Esophagus squamous epithelium (tissue), 5 donors: Measurements from ENCODE around the gene GALNT17. TPM values are rescaled to one million over a fixed set of nuclear protein-coding genes. Genes with fewer than 3 reads are reported as not detected.

Source experiments
- DNase-seq: peaks from one replicate; lab custom pipeline; 2025; lab: John Stamatoyannopoulos, UW
- H3K27ac ChIP-seq, 4 donors: fragments of 200-600 bp; sonication (generic); one replicate each; pipeline ENCODE4 v1.5.1; 2016 to 2019; ENCODE audit warnings: mild to moderate bottlenecking in 1 of 4
- H3K27me3 ChIP-seq, 4 donors: fragments of 200-600 bp; sonication (generic); 1 replicate in 3 of 4; 2 replicates in 1 of 4; pipeline versions ENCODE4 v1.5.1 to v1.6.0; 2017 to 2021; ENCODE audit warnings: antibody characterized with exemption in 1 of 4
- H3K36me3 ChIP-seq, 3 donors: fragments of 200-600 bp; sonication (generic); one replicate each; pipeline ENCODE4 v1.5.1; 2016 to 2019
- H3K4me1 ChIP-seq, 3 donors: fragments of 200-600 bp; sonication (generic); one replicate each; pipeline ENCODE4 v1.5.1; 2017 to 2019
- H3K4me3 ChIP-seq, 4 donors: fragments of 200-600 bp; sonication (generic); 1 replicate in 3 of 4; 2 replicates in 1 of 4; pipeline ENCODE4 v1.5.1; 2016 to 2019; ENCODE audit warnings: mild to moderate bottlenecking in 2 of 4, moderate library complexity in 1 of 4
- H3K9me3 ChIP-seq, 3 donors: fragments of 200-600 bp; sonication (generic); one replicate each; pipeline ENCODE4 v1.5.1; 2016 to 2019
- POLR2A ChIP-seq, 4 donors: fragments of 450-650 bp; IDR thresholded peaks; one replicate each; pipeline ENCODE4 v1.6.1; 2017; ENCODE audit warnings: antibody characterized with exemption in 4 of 4, mild to moderate bottlenecking in 4 of 4, moderate library complexity in 3 of 4
- WGBS, 2 donors: methylation state at CpG; one replicate each; pipeline ENCODE4 v1.1.5; 2018; 5-methylcytosine and 5-hydroxymethylcytosine counted together
- intact Hi-C: fragments of 100-400 bp; cut with DNase I; formaldehyde crosslinking; loops from one replicate; pipeline ENCODE4 v1.15.0; 2022
- total RNA-seq, 4 donors: library from RNA; depleted of rRNA; stranded (reverse); fragments of >200 nt; gene quantifications; one replicate each; pipeline ENCODE4 v1.1.0, GENCODE V29; 2016
- TF ChIP-seq, protein P1 (sequence below), 6 experiments: fragments of 450-650 bp in 4 of 6; fragments of 200-600 bp in 2 of 6; sonication (generic) in 2 of 6; IDR thresholded peaks; one replicate each; pipeline ENCODE4 v1.5.1; 2016 to 2019; ENCODE audit warnings: antibody characterized with exemption in 6 of 6, mild to moderate bottlenecking in 4 of 6, moderate library complexity in 4 of 6
- donor health status: DM: yes; HTN: yes; CAD: no.

Gene GALNT17
- total RNA-seq, 4 donors from 2014 or later = 1.6 to 22.1 (median 2.5) TPM

GRCh38 chr7:71229148-71229547, 97.2 kb downstream of the GALNT17 start:
- H3K27ac ChIP-seq = peak overlapping the region in 1 of 4 donors; percentile 2
- peaks cover 0 to 13% (median 4%) of the 10 kb centered on the region in 3 donors for H3K9me3 ChIP-seq
- no peaks in the 10 kb centered on the region for H3K36me3 ChIP-seq
- WGBS, 2 donors = 60 to 64% methylated on average over 1 to 9 of the region's 10 CpGs
- intact Hi-C loops = no loop called here
- no peaks in the 10 kb centered on the region for H3K27me3 ChIP-seq
- H3K4me1 ChIP-seq = no peaks in the 10 kb centered on the region
- H3K4me3 ChIP-seq = no peak overlapping the region
- DNase-seq = no peak
- no peak for TF ChIP-seq POLR2A (IDR thresholded peaks at IDR 0.05)

DNA sequence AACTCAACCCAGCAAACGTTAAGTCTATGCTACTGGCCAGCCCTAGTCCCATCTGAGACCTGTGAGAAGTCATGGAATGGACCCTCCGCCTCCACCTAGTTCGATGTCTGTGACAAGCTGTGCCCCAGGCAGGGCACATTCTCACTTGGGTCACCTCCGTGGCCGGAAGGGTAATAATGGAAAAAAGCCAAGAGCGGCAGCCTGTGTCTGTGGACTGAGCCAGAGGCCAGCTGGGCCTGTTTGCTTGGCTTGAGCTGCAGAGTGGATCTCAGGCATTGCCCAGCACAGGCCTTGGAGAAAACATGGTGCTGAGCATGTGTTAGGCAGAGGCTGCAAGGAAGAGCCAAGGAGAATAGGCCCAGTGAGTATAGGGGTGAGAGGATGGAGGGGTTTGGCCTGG, 97.8 kb downstream of the GALNT17 start:
- 73 to 79% methylated on average over 4 of the region's 6 CpGs for WGBS, 2 donors

DNA sequence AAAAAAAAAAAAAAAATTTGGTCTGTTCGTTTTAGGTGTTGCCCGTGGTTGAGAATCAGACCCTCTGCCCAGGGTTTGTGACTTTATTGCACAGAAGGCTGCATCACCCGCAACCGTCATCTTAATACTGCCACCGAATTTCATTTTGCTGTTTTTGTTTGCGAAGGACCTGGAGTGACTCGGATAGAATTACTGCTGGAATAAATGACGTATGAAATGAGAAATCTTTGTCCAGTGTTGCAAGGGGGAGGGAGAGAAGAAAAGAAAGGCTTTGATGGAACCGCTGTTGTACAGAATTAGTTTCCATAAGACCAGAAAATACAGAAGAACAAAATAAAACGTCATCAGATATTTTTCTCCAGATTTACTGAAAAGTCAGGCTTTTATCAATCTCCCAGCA, 103.3 kb downstream of the GALNT17 start:
- H3K27me3 ChIP-seq = no peaks in the 10 kb centered on the region
- DNase-seq = no peak
- H3K27ac ChIP-seq = peak overlapping the region; percentile 39 to 84 (median 78)
- H3K4me3 ChIP-seq = no peak overlapping the region
- WGBS, 2 donors = 80 to 84% methylated on average over 10 of the region's 10 CpGs
- H3K36me3 ChIP-seq = no peaks in the 10 kb centered on the region
- no peak for TF ChIP-seq POLR2A (IDR thresholded peaks at IDR 0.05)
- TF ChIP-seq, protein P1, sequence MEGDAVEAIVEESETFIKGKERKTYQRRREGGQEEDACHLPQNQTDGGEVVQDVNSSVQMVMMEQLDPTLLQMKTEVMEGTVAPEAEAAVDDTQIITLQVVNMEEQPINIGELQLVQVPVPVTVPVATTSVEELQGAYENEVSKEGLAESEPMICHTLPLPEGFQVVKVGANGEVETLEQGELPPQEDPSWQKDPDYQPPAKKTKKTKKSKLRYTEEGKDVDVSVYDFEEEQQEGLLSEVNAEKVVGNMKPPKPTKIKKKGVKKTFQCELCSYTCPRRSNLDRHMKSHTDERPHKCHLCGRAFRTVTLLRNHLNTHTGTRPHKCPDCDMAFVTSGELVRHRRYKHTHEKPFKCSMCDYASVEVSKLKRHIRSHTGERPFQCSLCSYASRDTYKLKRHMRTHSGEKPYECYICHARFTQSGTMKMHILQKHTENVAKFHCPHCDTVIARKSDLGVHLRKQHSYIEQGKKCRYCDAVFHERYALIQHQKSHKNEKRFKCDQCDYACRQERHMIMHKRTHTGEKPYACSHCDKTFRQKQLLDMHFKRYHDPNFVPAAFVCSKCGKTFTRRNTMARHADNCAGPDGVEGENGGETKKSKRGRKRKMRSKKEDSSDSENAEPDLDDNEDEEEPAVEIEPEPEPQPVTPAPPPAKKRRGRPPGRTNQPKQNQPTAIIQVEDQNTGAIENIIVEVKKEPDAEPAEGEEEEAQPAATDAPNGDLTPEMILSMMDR (IDR thresholded peaks at IDR 0.05) = no peak
- peaks cover 0 to 41% (median 6%) of the 10 kb centered on the region in 3 donors for H3K4me1 ChIP-seq
- peaks cover 0 to 4% (median 0%) of the 10 kb centered on the region in 3 donors for H3K9me3 ChIP-seq
- intact Hi-C loops = no loop called here

More for the DNA sequence above, 97.8 kb downstream of the GALNT17 start:
- Histone ChIP-seq H3K36me3 (no peaks in the 10 kb centered on the region), H3K9me3 (peaks cover 0 to 13% (median 4%) of the 10 kb centered on the region in 3 donors), H3K4me3 (no peak overlapping the region), H3K4me1 (no peaks in the 10 kb centered on the region), H3K27ac (peak overlapping the region in 1 of 4 donors; percentile 2), H3K27me3 (no peaks in the 10 kb centered on the region)
- TF ChIP-seq POLR2A (IDR thresholded peaks at IDR 0.05) = no peak
- TF ChIP-seq, protein P1 (IDR thresholded peaks at IDR 0.05) = no peak
- DNase-seq = no peak
- intact Hi-C loops = no loop called here

GRCh38 chr7:71236230-71237105, 104.5 kb downstream of the GALNT17 start:
- H3K9me3 ChIP-seq = peaks cover 0 to 4% (median 0%) of the 10 kb centered on the region in 3 donors
- intact Hi-C loops = no loop called here
- no peak for TF ChIP-seq POLR2A (IDR thresholded peaks at IDR 0.05)
- TF ChIP-seq, protein P1 (IDR thresholded peaks at IDR 0.05) = no peak

GRCh38 chr7:71237945-71238344, 106.0 kb downstream of the GALNT17 start:
- peaks cover 0 to 41% (median 6%) of the 10 kb centered on the region in 3 donors for H3K4me1 ChIP-seq
- H3K27ac ChIP-seq = peak overlapping the region; percentile 13 to 79 (median 78)
- WGBS, 2 donors = 29 to 55% methylated on average over 2 of the region's 2 CpGs
- no peak for DNase-seq
- H3K27me3 ChIP-seq = no peaks in the 10 kb centered on the region
- H3K36me3 ChIP-seq = no peaks in the 10 kb centered on the region
- TF ChIP-seq POLR2A (IDR thresholded peaks at IDR 0.05) = no peak
- TF ChIP-seq, protein P1 (IDR thresholded peaks at IDR 0.05) = peak in 1 of 6 experiments; percentile 27
- H3K9me3 ChIP-seq = no peaks in the 10 kb centered on the region
- intact Hi-C loops = no loop called here
- H3K4me3 ChIP-seq = no peak overlapping the region

More at GRCh38 chr7:71236230-71237105, 104.5 kb downstream of the GALNT17 start:
- H3K36me3 ChIP-seq = no peaks in the 10 kb centered on the region
- H3K4me3 ChIP-seq = no peak overlapping the region
- WGBS, 2 donors = 33 to 37% methylated on average over 15 to 16 of the region's 16 CpGs
- peak overlapping the region; percentile 39 to 84 (median 78) for H3K27ac ChIP-seq
- no peak for DNase-seq
- no peaks in the 10 kb centered on the region for H3K27me3 ChIP-seq
- H3K4me1 ChIP-seq = peaks cover 0 to 41% (median 6%) of the 10 kb centered on the region in 3 donors
